H1 (cell line): ENCODE results near the gene ZNF845. TPM values are rescaled to one million over a fixed set of nuclear protein-coding genes. Genes with fewer than 3 reads are reported as not detected.
A peak's percentile ranks its signal among the peaks of the same experiment; 100 is the strongest.

Experiments used
- CTCF ChIA-PET: fragments of 300-600 bp; sonication (Branson Sonifier 250); formaldehyde crosslinking; loops from one replicate; lab custom pipeline; 2021; ENCODE audit not compliant: partially characterized antibody; lab: Charles Lee
- POLR2A ChIA-PET: fragments of 300-600 bp; sonication (Branson Sonifier 250); formaldehyde crosslinking; loops from one replicate; lab custom pipeline; 2021; ENCODE audit warnings: inconsistent platforms; ENCODE audit not compliant: partially characterized antibody; lab: Charles Lee
- DNase-seq, 2 experiments: peaks; one replicate each; pipeline versions ENCODE4 v3.0.0 to v3.0.0-alpha.2; 2010 to 2022; ENCODE audit warnings: low spot score in 2 of 2, low read depth in 1 of 2, mixed read lengths in 1 of 2
- FAIRE-seq: peaks from 2 replicates; lab custom pipeline; 2011; peaks lifted over from hg19 to GRCh38; lab: Jason Lieb, UNC
- H2AFZ ChIP-seq: 2 replicates; pipeline ENCODE4 v1.8.1; 2012; ENCODE audit warnings: low read length, inconsistent platforms
- H2AK5ac ChIP-seq: 2 replicates; pipeline ENCODE4 v1.6.1; 2013; ENCODE audit warnings: low read depth, low read length
- H2BK120ac ChIP-seq: replicated peaks from 2 replicates; pipeline ENCODE3; 2013; ENCODE audit warnings: low read depth, low read length, inconsistent platforms
- H2BK12ac ChIP-seq: 2 replicates; pipeline ENCODE4 v1.6.1; 2013; ENCODE audit warnings: low read depth, low read length
- H2BK15ac ChIP-seq: 2 replicates; pipeline ENCODE4 v1.6.1; 2013; ENCODE audit warnings: low read length
- H2BK20ac ChIP-seq: 2 replicates; pipeline ENCODE4 v1.6.1; 2013; ENCODE audit warnings: low read length
- H2BK5ac ChIP-seq: 2 replicates; pipeline ENCODE4 v1.6.1; 2013; ENCODE audit warnings: low read depth, low read length
- H3K14ac ChIP-seq: 2 replicates; pipeline ENCODE4 v1.6.1; 2013; ENCODE audit warnings: inconsistent platforms; ENCODE audit not compliant: insufficient read length
- H3K18ac ChIP-seq: 2 replicates; pipeline ENCODE4 v1.6.1; 2013; ENCODE audit warnings: low read length; ENCODE audit errors: extremely low read depth
- H3K23ac ChIP-seq: 2 replicates; pipeline ENCODE4 v1.6.1; 2013; ENCODE audit warnings: inconsistent platforms; ENCODE audit not compliant: insufficient read length
- H3K23me2 ChIP-seq: 2 replicates; pipeline ENCODE4 v1.6.1; 2013; ENCODE audit warnings: low read depth, low read length
- H3K27ac ChIP-seq: 2 replicates; pipeline ENCODE4 v1.6.1; 2011; ENCODE audit warnings: low read depth, low read length, inconsistent platforms
- H3K27me3 ChIP-seq, 4 experiments: replicated peaks in 1 of 4; 1 replicate in 1 of 4; 2 replicates in 3 of 4; pipeline versions ENCODE4 v1.6.1 to v1.8.1; 2011 to 2013; ENCODE audit warnings: low read length in 3 of 4, mild to moderate bottlenecking in 3 of 4, inconsistent platforms in 2 of 4, mixed read lengths in 2 of 4, moderate library complexity in 1 of 4; ENCODE audit not compliant: control insufficient read depth in 3 of 4, insufficient read depth in 3 of 4; ENCODE audit errors: extremely low read depth in 1 of 4
- H3K36me3 ChIP-seq, 4 experiments: 2 replicates each; pipeline versions ENCODE4 v1.6.1 to v1.8.1; 2011 to 2013; ENCODE audit warnings: mild to moderate bottlenecking in 4 of 4, low read length in 3 of 4, moderate library complexity in 2 of 4, control low read depth in 1 of 4, inconsistent platforms in 1 of 4; ENCODE audit not compliant: insufficient read depth in 4 of 4, control insufficient read depth in 2 of 4
- H3K4ac ChIP-seq: replicated peaks from 2 replicates; pipeline ENCODE3; 2013; ENCODE audit warnings: low read length, low read depth, mixed read lengths, inconsistent platforms; ENCODE audit not compliant: insufficient read length
- H3K4me1 ChIP-seq, 4 experiments: replicated peaks in 1 of 4; 1 replicate in 1 of 4; 2 replicates in 3 of 4; pipeline versions ENCODE4 v1.6.1 to v1.8.1; 2011 to 2013; ENCODE audit warnings: low read length in 3 of 4, inconsistent platforms in 2 of 4, mixed read lengths in 1 of 4; ENCODE audit not compliant: insufficient read depth in 4 of 4, control insufficient read depth in 3 of 4
- H3K4me2 ChIP-seq, 2 experiments: 2 replicates each; pipeline versions ENCODE4 v1.6.1 to v1.8.1; 2011 to 2013; ENCODE audit warnings: low read depth in 2 of 2, low read length in 2 of 2, control low read depth in 1 of 2, inconsistent platforms in 1 of 2, mild to moderate bottlenecking in 1 of 2; ENCODE audit not compliant: insufficient read depth in 1 of 2
- H3K4me3 ChIP-seq, 4 experiments: fragments of 200-600, 300-600 bp in 1 of 4; sonication (generic), shearing (Covaris generic), sonication (Bioruptor Twin) in 1 of 4; 2 replicates each; pipeline versions ENCODE4 v1.5.1 to v1.8.1; 2011 to 2016; ENCODE audit warnings: low read length in 4 of 4, low read depth in 3 of 4, control low read depth in 2 of 4, inconsistent platforms in 2 of 4, mild to moderate bottlenecking in 2 of 4, mixed read lengths in 1 of 4, moderate library complexity in 1 of 4; ENCODE audit not compliant: insufficient read depth in 2 of 4; ENCODE audit errors: extremely low read depth in 1 of 4
- H3K56ac ChIP-seq: replicated peaks from 2 replicates; pipeline ENCODE3; 2013; ENCODE audit warnings: low read depth, mild to moderate bottlenecking, mixed read lengths, low read length, inconsistent platforms; ENCODE audit not compliant: insufficient read length
- H3K79me1 ChIP-seq: 2 replicates; pipeline ENCODE4 v1.6.1; 2013; ENCODE audit warnings: low read depth, low read length, control low read depth
- H3K79me2 ChIP-seq, 2 experiments: 2 replicates each; pipeline versions ENCODE4 v1.6.1 to v1.8.1; 2012 to 2013; ENCODE audit warnings: low read length in 2 of 2, mild to moderate bottlenecking in 2 of 2, inconsistent platforms in 1 of 2; ENCODE audit not compliant: insufficient read depth in 2 of 2, control insufficient read depth in 1 of 2
- H3K9ac ChIP-seq, 4 experiments: replicated peaks in 1 of 4; 1 replicate in 1 of 4; 2 replicates in 3 of 4; pipeline versions ENCODE4 v1.6.1 to v1.8.1; 2011 to 2013; ENCODE audit warnings: low read depth in 3 of 4, low read length in 3 of 4, control low read depth in 2 of 4, mild to moderate bottlenecking in 2 of 4, moderate library complexity in 2 of 4, inconsistent platforms in 1 of 4; ENCODE audit errors: extremely low read depth in 1 of 4
- H3K9me3 ChIP-seq, 2 experiments: 2 replicates each; pipeline versions ENCODE4 v1.6.1 to v1.8.1; 2012 to 2013; ENCODE audit warnings: mild to moderate bottlenecking in 2 of 2, moderate library complexity in 2 of 2, control low read depth in 1 of 2, inconsistent platforms in 1 of 2, low read depth in 1 of 2, low read length in 1 of 2, mixed read lengths in 1 of 2; ENCODE audit not compliant: insufficient read depth in 2 of 2
- H4K20me1 ChIP-seq, 2 experiments: replicated peaks in 1 of 2; 2 replicates each; pipeline versions ENCODE3 to v1.8.1; 2011 to 2013; ENCODE audit warnings: inconsistent platforms in 2 of 2, low read length in 2 of 2, mild to moderate bottlenecking in 1 of 2; ENCODE audit not compliant: insufficient read depth in 2 of 2, control insufficient read depth in 1 of 2
- H4K5ac ChIP-seq: 2 replicates; pipeline ENCODE4 v1.6.1; 2013; ENCODE audit warnings: low read length, low read depth, mixed read lengths, inconsistent platforms; ENCODE audit not compliant: insufficient read length
- H4K8ac ChIP-seq: 2 replicates; pipeline ENCODE4 v1.8.0; 2013; ENCODE audit warnings: mild to moderate bottlenecking, moderate library complexity, low read length, inconsistent platforms; ENCODE audit not compliant: insufficient read depth; ENCODE audit errors: extremely low read depth
- H4K91ac ChIP-seq: replicated peaks from 2 replicates; pipeline ENCODE3; 2013; ENCODE audit warnings: low read length, mixed read lengths, inconsistent platforms; ENCODE audit not compliant: insufficient read length
- E2F6 ChIP-seq: IDR thresholded peaks from 2 replicates; pipeline ENCODE4 v1.6.1; 2012; ENCODE audit warnings: inconsistent platforms
- FOSL1 ChIP-seq: IDR thresholded peaks from 2 replicates; pipeline ENCODE4 v1.6.1; 2011; ENCODE audit warnings: mild to moderate bottlenecking, low read depth, low read length, moderate library complexity; ENCODE audit not compliant: insufficient read depth
- JUN ChIP-seq: IDR thresholded peaks from 2 replicates; pipeline ENCODE4 v1.6.1; 2011; ENCODE audit warnings: low read depth, mild to moderate bottlenecking, improper control_type of control experiment, low read length
- JUND ChIP-seq: IDR thresholded peaks from 2 replicates; pipeline ENCODE4 v1.6.1; 2011; ENCODE audit warnings: mild to moderate bottlenecking, improper control_type of control experiment, low read length
- NANOG ChIP-seq: IDR thresholded peaks from 2 replicates; pipeline ENCODE4 v1.6.1; 2011; ENCODE audit warnings: low read length, low read depth, mild to moderate bottlenecking, inconsistent platforms; ENCODE audit not compliant: insufficient read depth, poor library complexity, severe bottlenecking
- NRF1 ChIP-seq: IDR thresholded peaks from 2 replicates; pipeline ENCODE4 v1.6.1; 2011; ENCODE audit warnings: mild to moderate bottlenecking, low read depth, low read length, improper control_type of control experiment
- POLR2AphosphoS5 ChIP-seq: IDR thresholded peaks from 2 replicates; pipeline ENCODE4 v1.6.1; 2011; ENCODE audit warnings: low read depth, low read length
- RBBP5 ChIP-seq: IDR thresholded peaks from 2 replicates; pipeline ENCODE4 v1.7.1; 2012; ENCODE audit warnings: low read depth, mild to moderate bottlenecking, inconsistent platforms, low read length, moderate library complexity, borderline replicate concordance
- SIX5 ChIP-seq: IDR thresholded peaks from 2 replicates; pipeline ENCODE4 v1.6.1; 2011; ENCODE audit warnings: mild to moderate bottlenecking, low read depth, low read length
- TCF12 ChIP-seq: IDR thresholded peaks from 2 replicates; pipeline ENCODE4 v1.6.1; 2011; ENCODE audit warnings: low read depth, mild to moderate bottlenecking, low read length
- WGBS, 2 experiments: shearing (Covaris generic) in 1 of 2; methylation state at CpG; one replicate each; pipeline versions ENCODE4 v1.1.6 to v1.1.7; 2013 to 2015; ENCODE audit warnings: low lambda C conversion rate in 2 of 2, mixed read lengths in 2 of 2, inconsistent platforms in 1 of 2, low coverage in 1 of 2, missing lambda C conversion rate in 1 of 2; ENCODE audit not compliant: insufficient replicate concordance in 2 of 2, insufficient coverage in 1 of 2, insufficient read length in 1 of 2; ENCODE audit errors: extremely low coverage in 1 of 2, missing lambda C conversion rate in 1 of 2; 5-methylcytosine and 5-hydroxymethylcytosine counted together
- polyA plus RNA-seq, 7 experiments: library from polyadenylated mRNA; depleted of rRNA in 3 of 7; stranded (reverse) in 5 of 7; unstranded in 2 of 7; fragments of >200 nt in 5 of 7; fragments of 200-250 nt in 2 of 7; gene quantifications; 1 replicate in 5 of 7; 2 replicates in 1 of 7; 4 replicates in 1 of 7; pipeline versions ENCODE4 v1.2.1 to v1.2.3, GENCODE V29; 2011 to 2013; ENCODE audit warnings: missing spikeins in 2 of 7, mixed read lengths in 2 of 7
- total RNA-seq: library from RNA; stranded (reverse); fragmentation: NEBNext Ultra II Directional; extraction: Animal tissue kit (Norgen Biotek cat#: 25700); gene quantifications from 2 replicates; pipeline ENCODE4 v1.2.1, GENCODE V29; 2021
- TF ChIP-seq, protein P1 (sequence below): IDR thresholded peaks from 2 replicates; pipeline ENCODE4 v1.6.1; 2012; ENCODE audit warnings: inconsistent platforms

The ZNF845 gene
- total and polyA plus RNA-seq, 2 of the 8 experiments (the other 6 are each of a cell fraction or from before 2014, with no cell fraction given) = 3.6 to 22.5 TPM

- Histone ChIP-seq H2AK5ac (no peak overlapping the region), H3K4me3 (no peak overlapping the region), H3K79me1 (no peaks in the 10 kb centered on the region), H2AFZ (no peak overlapping the region), H2BK15ac (peak overlapping the region; percentile 65; the same call in 1 of the 2 replicates), H3K4ac (no peak overlapping the region), H4K8ac (no peak overlapping the region), H3K79me2 (no peaks in the 10 kb centered on the region), H4K91ac (no peak overlapping the region), H3K23ac (no peak overlapping the region), H2BK20ac (peak overlapping the region; percentile 32; the same call in 1 of the 2 replicates), H3K9me3 (peaks cover 3 to 6% of the 10 kb centered on the region in 2 experiments; a peak in 3 of 4 replicates), H3K27ac (no peak overlapping the region), H2BK12ac (0 out of 2 replicates have a peak overlapping the region, but pooled peaks have one; percentile 73), H4K5ac (no peak overlapping the region), H3K9ac (no peak overlapping the region), H3K36me3 (no peaks in the 10 kb centered on the region), H3K56ac (no peak overlapping the region), H3K23me2 (no peaks in the 10 kb centered on the region), H2BK5ac (no peak overlapping the region), H3K4me2 (no peak overlapping the region), H2BK120ac (no peak overlapping the region), H3K27me3 (no peaks in the 10 kb centered on the region), H3K18ac (no peak overlapping the region), H4K20me1 (no peaks in the 10 kb centered on the region), H3K4me1 (no peaks in the 10 kb centered on the region), H3K14ac (no peak overlapping the region)
- DNase-seq (no peak), FAIRE-seq (no peak)
- ChIA-PET POLR2A (no interaction called here), CTCF (interaction anchor here (1.4 to 1.5 kb wide), 2 partner anchors 15 to 25 kb away, joined by 3 to 6 read pairs; no protein-coding TSS in a partner anchor)
- 92% methylated on average over 47 of the region's 47 CpGs; no CpG with 5 or more reads in 1 of the 2 experiments for WGBS, 2 experiments
- no peak for TF ChIP-seq TCF12
- no peak for TF ChIP-seq FOSL1
- TF ChIP-seq JUN = no peak
- TF ChIP-seq NANOG = no peak
- no peak for TF ChIP-seq RBBP5
- no peak for TF ChIP-seq JUND
- no peak for TF ChIP-seq NRF1
- no peak for TF ChIP-seq SIX5
- no peak for TF ChIP-seq POLR2AphosphoS5
- TF ChIP-seq, protein P1, sequence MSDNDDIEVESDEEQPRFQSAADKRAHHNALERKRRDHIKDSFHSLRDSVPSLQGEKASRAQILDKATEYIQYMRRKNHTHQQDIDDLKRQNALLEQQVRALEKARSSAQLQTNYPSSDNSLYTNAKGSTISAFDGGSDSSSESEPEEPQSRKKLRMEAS = no peak
- TF ChIP-seq E2F6 = no peak
These were observed 42.6 kb upstream of the ZNF845 start for GRCh38 chr19:53290758-53291549.
